ENCODE data around the gene WDR33. TPM values are rescaled to one million over a fixed set of nuclear protein-coding genes. Genes with fewer than 3 reads are reported as not detected.
"Not testable (repeated sequence)": the region's sequence is repeated elsewhere in the genome, so short reads cannot be mapped to it uniquely, and the experiment has no call there.

WDR33 gene
- total RNA-seq, 2 experiments from 2014 or later = 64.3 to 68.3 TPM

- no peak overlapping the region for H3K4me3 Mint-ChIP-seq
- CTCF ChIA-PET = interaction anchor here (0.9 kb wide), 1 partner anchor 30 kb away, joined by 3 read pairs; no protein-coding TSS in a partner anchor
- no peak for DNase-seq
- H3K9me3 Mint-ChIP-seq (ENCODE audit: insufficient read depth) = no peaks in the 10 kb centered on the region
- no peaks in the 10 kb centered on the region for H3K27me3 Mint-ChIP-seq (ENCODE audit: low read depth)
- H3K27ac Mint-ChIP-seq = no peak overlapping the region
- H3K4me1 Mint-ChIP-seq (ENCODE audit: low read depth) = peaks cover 3% of the 10 kb centered on the region
- H3K36me3 Mint-ChIP-seq (ENCODE audit: low read depth) = peaks cover 28% of the 10 kb centered on the region
- POLR2A ChIA-PET = interaction anchor here (1.0 kb wide), 1 partner anchor 52 kb away, joined by 4 read pairs; the partner anchor contains the start of gene SFT2D3
- ATAC-seq = no peak
These were observed 56.8 kb downstream of the WDR33 start for GRCh38 chr2:127754186-127754585.

- no peak for ATAC-seq
These were observed 57.6 kb downstream of the WDR33 start for GRCh38 chr2:127753374-127753773.

GRCh38 chr2:127749537-127749936, 61.4 kb downstream of the WDR33 start:
- ATAC-seq; H3K27me3 Mint-ChIP-seq (ENCODE audit: low read depth); POLR2A ChIA-PET; CTCF ChIA-PET; H3K27ac Mint-ChIP-seq; H3K4me1 Mint-ChIP-seq (ENCODE audit: low read depth); H3K9me3 Mint-ChIP-seq (ENCODE audit: insufficient read depth); H3K4me3 Mint-ChIP-seq; DNase-seq: not testable (repeated sequence)
- H3K36me3 Mint-ChIP-seq (ENCODE audit: low read depth) = peaks cover 31% of the 10 kb centered on the region

More at GRCh38 chr2:127753374-127753773, 57.6 kb downstream of the WDR33 start:
- ChIA-PET CTCF (no interaction called here), POLR2A (no interaction called here)
- H3K9me3 Mint-ChIP-seq (ENCODE audit: insufficient read depth) = no peaks in the 10 kb centered on the region
- no peak for DNase-seq
- H3K27me3 Mint-ChIP-seq (ENCODE audit: low read depth) = no peaks in the 10 kb centered on the region
- no peak overlapping the region for H3K4me3 Mint-ChIP-seq
- H3K27ac Mint-ChIP-seq = no peak overlapping the region
- H3K36me3 Mint-ChIP-seq (ENCODE audit: low read depth) = peaks cover 28% of the 10 kb centered on the region
- peaks cover 3% of the 10 kb centered on the region for H3K4me1 Mint-ChIP-seq (ENCODE audit: low read depth)

GRCh38 chr2:127747621-127748020, 63.4 kb downstream of the WDR33 start:
- Mint-ChIP-seq H3K27ac (no peak overlapping the region), H3K9me3 (ENCODE audit: insufficient read depth) (no peaks in the 10 kb centered on the region), H3K4me3 (no peak overlapping the region), H3K36me3 (ENCODE audit: low read depth) (peaks cover 33% of the 10 kb centered on the region), H3K4me1 (ENCODE audit: low read depth) (peaks cover 7% of the 10 kb centered on the region), H3K27me3 (ENCODE audit: low read depth) (no peaks in the 10 kb centered on the region)
- no peak for DNase-seq
- CTCF ChIA-PET = no interaction called here
- POLR2A ChIA-PET = no interaction called here
- ATAC-seq = no peak

- no peak overlapping the region for H3K27ac Mint-ChIP-seq
- peaks cover 42% of the 10 kb centered on the region for H3K36me3 Mint-ChIP-seq (ENCODE audit: low read depth)
- no peaks in the 10 kb centered on the region for H3K9me3 Mint-ChIP-seq (ENCODE audit: insufficient read depth)
- peaks cover 14% of the 10 kb centered on the region for H3K4me1 Mint-ChIP-seq (ENCODE audit: low read depth)
- ChIA-PET POLR2A (no interaction called here), CTCF (no interaction called here)
- ATAC-seq (no peak), DNase-seq (no peak)
- no peak overlapping the region for H3K4me3 Mint-ChIP-seq
- H3K27me3 Mint-ChIP-seq (ENCODE audit: low read depth) = no peaks in the 10 kb centered on the region
These were observed 67.4 kb downstream of the WDR33 start for GRCh38 chr2:127743477-127744026.

GRCh38 chr2:127740665-127741288, 70.2 kb downstream of the WDR33 start:
- Mint-ChIP-seq H3K4me1 (ENCODE audit: low read depth) (peaks cover 14% of the 10 kb centered on the region), H3K27me3 (ENCODE audit: low read depth) (no peaks in the 10 kb centered on the region), H3K36me3 (ENCODE audit: low read depth) (peaks cover 45% of the 10 kb centered on the region), H3K4me3 (no peak overlapping the region), H3K9me3 (ENCODE audit: insufficient read depth) (no peaks in the 10 kb centered on the region), H3K27ac (peak overlapping the region; percentile 27)
- DNase-seq = no peak
- ChIA-PET POLR2A (no interaction called here), CTCF (no interaction called here)
- ATAC-seq = no peak

GRCh38 chr2:127739800-127740199, 71.2 kb downstream of the WDR33 start:
- H3K27ac Mint-ChIP-seq = no peak overlapping the region
- ATAC-seq (no peak), DNase-seq (no peak)
- ChIA-PET CTCF (no interaction called here), POLR2A (no interaction called here)
- no peaks in the 10 kb centered on the region for H3K9me3 Mint-ChIP-seq (ENCODE audit: insufficient read depth)
- H3K4me3 Mint-ChIP-seq = no peak overlapping the region
- H3K36me3 Mint-ChIP-seq (ENCODE audit: low read depth) = peaks cover 42% of the 10 kb centered on the region
- H3K27me3 Mint-ChIP-seq (ENCODE audit: low read depth) = no peaks in the 10 kb centered on the region
- peaks cover 14% of the 10 kb centered on the region for H3K4me1 Mint-ChIP-seq (ENCODE audit: low read depth)

- H3K36me3 Mint-ChIP-seq (ENCODE audit: low read depth) = peaks cover 37% of the 10 kb centered on the region
- H3K27me3 Mint-ChIP-seq (ENCODE audit: low read depth) = no peaks in the 10 kb centered on the region
These were observed 73.1 kb downstream of the WDR33 start for GRCh38 chr2:127737892-127738291.

GRCh38 chr2:127735537-127736399, 75.2 kb downstream of the WDR33 start:
- no peaks in the 10 kb centered on the region for H3K27me3 Mint-ChIP-seq (ENCODE audit: low read depth)
- H3K9me3 Mint-ChIP-seq (ENCODE audit: insufficient read depth) = no peaks in the 10 kb centered on the region
- H3K4me3 Mint-ChIP-seq = no peak overlapping the region
- ChIA-PET POLR2A (no interaction called here), CTCF (no interaction called here)
- H3K36me3 Mint-ChIP-seq (ENCODE audit: low read depth) = peaks cover 29% of the 10 kb centered on the region
- no peak for DNase-seq
- H3K27ac Mint-ChIP-seq = no peak overlapping the region
- peaks cover under 1% of the 10 kb centered on the region for H3K4me1 Mint-ChIP-seq (ENCODE audit: low read depth)
- ATAC-seq = no peak

More at GRCh38 chr2:127737892-127738291, 73.1 kb downstream of the WDR33 start:
- ATAC-seq (no peak), DNase-seq (no peak)
- POLR2A ChIA-PET = no interaction called here
- no peaks in the 10 kb centered on the region for H3K9me3 Mint-ChIP-seq (ENCODE audit: insufficient read depth)
- CTCF ChIA-PET = no interaction called here
- no peak overlapping the region for H3K4me3 Mint-ChIP-seq
- H3K4me1 Mint-ChIP-seq (ENCODE audit: low read depth) = peaks cover 10% of the 10 kb centered on the region
- H3K27ac Mint-ChIP-seq = no peak overlapping the region

GRCh38 chr2:127735044-127735443, 75.9 kb downstream of the WDR33 start:
- no peak for DNase-seq
- ChIA-PET CTCF (interaction anchor here (1.0 kb wide), 1 partner anchor 20 kb away, joined by 3 read pairs; no protein-coding TSS in a partner anchor), POLR2A (no interaction called here)
- H3K4me3 Mint-ChIP-seq = no peak overlapping the region
- H3K27ac Mint-ChIP-seq = no peak overlapping the region
- H3K4me1 Mint-ChIP-seq (ENCODE audit: low read depth) = no peaks in the 10 kb centered on the region
- peaks cover 26% of the 10 kb centered on the region for H3K36me3 Mint-ChIP-seq (ENCODE audit: low read depth)
- no peak for ATAC-seq
- H3K27me3 Mint-ChIP-seq (ENCODE audit: low read depth) = no peaks in the 10 kb centered on the region
- H3K9me3 Mint-ChIP-seq (ENCODE audit: insufficient read depth) = no peaks in the 10 kb centered on the region

- no peaks in the 10 kb centered on the region for H3K9me3 Mint-ChIP-seq (ENCODE audit: insufficient read depth)
- H3K27ac Mint-ChIP-seq = no peak overlapping the region
- ATAC-seq (no peak), DNase-seq (no peak)
- H3K36me3 Mint-ChIP-seq (ENCODE audit: low read depth) = peaks cover 22% of the 10 kb centered on the region
- CTCF ChIA-PET = interaction anchor here (0.7 to 1.0 kb wide), 2 partner anchors 21 to 343 kb away, joined by 3 read pairs; no protein-coding TSS in a partner anchor
- POLR2A ChIA-PET = no interaction called here
- H3K27me3 Mint-ChIP-seq (ENCODE audit: low read depth) = no peaks in the 10 kb centered on the region
- H3K4me3 Mint-ChIP-seq = no peak overlapping the region
- H3K4me1 Mint-ChIP-seq (ENCODE audit: low read depth) = no peaks in the 10 kb centered on the region
These were observed 77.0 kb downstream of the WDR33 start for GRCh38 chr2:127733816-127734537.
